AG04449 (cell line): ENCODE data around the gene RIMKLB.
"Not testable (repeated sequence)": the region's sequence is repeated elsewhere in the genome, so short reads cannot be mapped to it uniquely, and the experiment has no call there.

ENCODE experiments used
- CTCF ChIA-PET: fragments of 350-600 bp; formaldehyde crosslinking; extraction: SDS; loops from one replicate; lab custom pipeline; 2021; ENCODE audit warnings: antibody characterized with exemption; lab: Yijun Ruan, JAX
- POLR2A ChIA-PET: fragments of 400-600, 350-600 bp; formaldehyde crosslinking; extraction: SDS; loops from one replicate; lab custom pipeline; 2020; ENCODE audit warnings: antibody characterized with exemption, inconsistent platforms; lab: Yijun Ruan, JAX
- DNase-seq: peaks from one replicate; pipeline ENCODE4 v3.0.0-alpha.2; 2010; ENCODE audit warnings: low read depth, low spot score
- H3K4me3 ChIP-seq: 2 replicates; pipeline ENCODE4 v1.5.1; 2011; ENCODE audit warnings: low read depth, mild to moderate bottlenecking, control low read depth, low read length
- CTCF ChIP-seq: IDR thresholded peaks from one replicate; pipeline ENCODE4 v1.5.1; 2011; ENCODE audit warnings: mild to moderate bottlenecking, moderate library complexity, low read length, control low read depth, inconsistent platforms; ENCODE audit not compliant: insufficient read depth; ENCODE audit errors: missing control alignments

The RIMKLB gene

GRCh38 chr12:8785499-8785898, 87.7 kb downstream of the RIMKLB start:
- ChIA-PET POLR2A (no interaction called here), CTCF (no interaction called here)
- no peak for DNase-seq
- no peak overlapping the region for H3K4me3 ChIP-seq
- TF ChIP-seq CTCF, result no peak

- CTCF ChIA-PET, H3K4me3 ChIP-seq, POLR2A ChIA-PET, DNase-seq: not testable (repeated sequence)
Observed at GRCh38 chr12:8787206-8787605, 89.4 kb downstream of the RIMKLB start.

GRCh38 chr12:8788706-8789105, 90.9 kb downstream of the RIMKLB start:
- H3K4me3 ChIP-seq, POLR2A ChIA-PET, DNase-seq, CTCF ChIA-PET: not testable (repeated sequence)

- POLR2A ChIA-PET, DNase-seq, H3K4me3 ChIP-seq, CTCF ChIA-PET: not testable (repeated sequence)
Observed at GRCh38 chr12:8789341-8790013, 91.7 kb downstream of the RIMKLB start.

GRCh38 chr12:8793226-8793625, 95.4 kb downstream of the RIMKLB start:
- POLR2A ChIA-PET, H3K4me3 ChIP-seq, CTCF ChIA-PET, DNase-seq: not testable (repeated sequence)

- H3K4me3 ChIP-seq, POLR2A ChIA-PET, DNase-seq, CTCF ChIA-PET: not testable (repeated sequence)
Observed at GRCh38 chr12:8794611-8795010, 96.8 kb downstream of the RIMKLB start.

GRCh38 chr12:8796831-8797626, 99.2 kb downstream of the RIMKLB start:
- CTCF ChIA-PET, result no interaction called here
- H3K4me3 ChIP-seq, result no peak overlapping the region
- POLR2A ChIA-PET, result no interaction called here
- TF ChIP-seq CTCF, result no peak
- no peak for DNase-seq

- CTCF ChIA-PET, DNase-seq, H3K4me3 ChIP-seq, POLR2A ChIA-PET: not testable (repeated sequence)
Observed at GRCh38 chr12:8801213-8801612, 103.4 kb downstream of the RIMKLB start.

GRCh38 chr12:8804833-8805232, 107.0 kb downstream of the RIMKLB start:
- POLR2A ChIA-PET, H3K4me3 ChIP-seq: not testable (repeated sequence)

GRCh38 chr12:8805487-8805886, 107.7 kb downstream of the RIMKLB start:
- POLR2A ChIA-PET, H3K4me3 ChIP-seq, CTCF ChIA-PET, DNase-seq: not testable (repeated sequence)

More at GRCh38 chr12:8804833-8805232, 107.0 kb downstream of the RIMKLB start:
- DNase-seq, CTCF ChIA-PET: not testable (repeated sequence)

GRCh38 chr12:8807084-8807483, 109.3 kb downstream of the RIMKLB start:
- POLR2A ChIA-PET, DNase-seq, H3K4me3 ChIP-seq, CTCF ChIA-PET: not testable (repeated sequence)

- CTCF ChIA-PET, DNase-seq, H3K4me3 ChIP-seq, POLR2A ChIA-PET: not testable (repeated sequence)
Observed at GRCh38 chr12:8810112-8810511, 112.3 kb downstream of the RIMKLB start.
